Caco-2 (cell line): ENCODE data around the gene TXNL4A. TPM values are rescaled to one million over a fixed set of nuclear protein-coding genes. Genes with fewer than 3 reads are reported as not detected.

ENCODE experiments used
- BruUV-seq: library from RNA; stranded (reverse); fragments of 400-500 nt; replicated peaks from 2 replicates; lab custom pipeline; 2021; lab: Mats Ljungman, UMichigan
- CTCF ChIA-PET: fragments of 300-600 bp; sonication (Branson Sonifier 250); formaldehyde crosslinking; loops from one replicate; lab custom pipeline; 2022; ENCODE audit warnings: antibody characterized with exemption; lab: Charles Lee
- POLR2A ChIA-PET: fragments of 300-600 bp; sonication (Branson Sonifier 250); formaldehyde crosslinking; loops from one replicate; lab custom pipeline; 2022; ENCODE audit warnings: antibody characterized with exemption; lab: Charles Lee
- DNase-seq, 2 experiments: peaks; one replicate each; pipeline versions ENCODE4 v3.0.0 to v3.0.0-alpha.2; 2020 to 2022
- H3K27me3 ChIP-seq: replicated peaks from 2 replicates; pipeline ENCODE4 v1.6.0; 2011; ENCODE audit warnings: low read length; ENCODE audit not compliant: control insufficient read depth, insufficient read depth
- H3K36me3 ChIP-seq: 2 replicates; pipeline ENCODE4 v1.5.1; 2011; ENCODE audit warnings: low read length; ENCODE audit not compliant: control insufficient read depth, insufficient read depth
- H3K4me1 ChIP-seq: fragments of 250-450 bp; sonication (Bioruptor Pico); 2 replicates; pipeline ENCODE4 v1.5.1; 2020; ENCODE audit warnings: mild to moderate bottlenecking
- H3K4me3 ChIP-seq: 2 replicates; pipeline ENCODE4 v1.5.1; 2011; ENCODE audit warnings: low read depth, mild to moderate bottlenecking, control low read depth, low read length
- H3K9me3 ChIP-seq: fragments of 250-450 bp; sonication (Bioruptor Pico); 2 replicates; pipeline ENCODE4 v1.5.1; 2020; ENCODE audit warnings: mild to moderate bottlenecking, moderate library complexity
- H3K27ac Mint-ChIP-seq: one replicate; pipeline ENCODE4 v1.8.0; 2022; ENCODE audit warnings: mixed read lengths; ENCODE audit not compliant: unreplicated experiment
- H3K27me3 Mint-ChIP-seq: one replicate; pipeline ENCODE4 v1.8.0; 2022; ENCODE audit warnings: mixed read lengths; ENCODE audit not compliant: insufficient read depth, unreplicated experiment
- H3K36me3 Mint-ChIP-seq: one replicate; pipeline ENCODE4 v1.8.0; 2022; ENCODE audit warnings: mild to moderate bottlenecking, mixed read lengths; ENCODE audit not compliant: insufficient read depth, unreplicated experiment
- H3K4me1 Mint-ChIP-seq: one replicate; pipeline ENCODE4 v1.8.0; 2022; ENCODE audit warnings: low read depth, mixed read lengths; ENCODE audit not compliant: unreplicated experiment
- H3K4me3 Mint-ChIP-seq: one replicate; pipeline ENCODE4 v1.8.0; 2022; ENCODE audit warnings: mild to moderate bottlenecking, moderate library complexity, mixed read lengths; ENCODE audit not compliant: unreplicated experiment
- H3K9me3 Mint-ChIP-seq: one replicate; pipeline ENCODE4 v1.8.0; 2022; ENCODE audit warnings: mixed read lengths; ENCODE audit not compliant: unreplicated experiment
- intact Hi-C: fragments of 100-400 bp; cut with micrococcal nuclease; formaldehyde crosslinking; loops from one replicate; pipeline ENCODE4 v1.10.0; 2022; ENCODE audit not compliant: unreplicated experiment
- total RNA-seq: library from RNA; stranded (reverse); gene quantifications from 2 replicates; pipeline ENCODE4 v1.2.3, GENCODE V29; 2022
- TF ChIP-seq, protein P1 (sequence below), 2 experiments: fragments of 200-600 bp in 1 of 2; IDR thresholded peaks; 1 replicate in 1 of 2; 2 replicates in 1 of 2; pipeline versions ENCODE4 v1.5.1 to v1.8.0; 2011 to 2022; ENCODE audit warnings: antibody characterized with exemption in 1 of 2, control low read depth in 1 of 2, inconsistent platforms in 1 of 2, low read depth in 1 of 2, low read length in 1 of 2, mild to moderate bottlenecking in 1 of 2, moderate library complexity in 1 of 2; ENCODE audit not compliant: insufficient read depth in 1 of 2, severe bottlenecking in 1 of 2, unreplicated experiment in 1 of 2

The TXNL4A gene
- total RNA-seq, 1 experiment from 2014 or later: 83.3 TPM

DNA sequence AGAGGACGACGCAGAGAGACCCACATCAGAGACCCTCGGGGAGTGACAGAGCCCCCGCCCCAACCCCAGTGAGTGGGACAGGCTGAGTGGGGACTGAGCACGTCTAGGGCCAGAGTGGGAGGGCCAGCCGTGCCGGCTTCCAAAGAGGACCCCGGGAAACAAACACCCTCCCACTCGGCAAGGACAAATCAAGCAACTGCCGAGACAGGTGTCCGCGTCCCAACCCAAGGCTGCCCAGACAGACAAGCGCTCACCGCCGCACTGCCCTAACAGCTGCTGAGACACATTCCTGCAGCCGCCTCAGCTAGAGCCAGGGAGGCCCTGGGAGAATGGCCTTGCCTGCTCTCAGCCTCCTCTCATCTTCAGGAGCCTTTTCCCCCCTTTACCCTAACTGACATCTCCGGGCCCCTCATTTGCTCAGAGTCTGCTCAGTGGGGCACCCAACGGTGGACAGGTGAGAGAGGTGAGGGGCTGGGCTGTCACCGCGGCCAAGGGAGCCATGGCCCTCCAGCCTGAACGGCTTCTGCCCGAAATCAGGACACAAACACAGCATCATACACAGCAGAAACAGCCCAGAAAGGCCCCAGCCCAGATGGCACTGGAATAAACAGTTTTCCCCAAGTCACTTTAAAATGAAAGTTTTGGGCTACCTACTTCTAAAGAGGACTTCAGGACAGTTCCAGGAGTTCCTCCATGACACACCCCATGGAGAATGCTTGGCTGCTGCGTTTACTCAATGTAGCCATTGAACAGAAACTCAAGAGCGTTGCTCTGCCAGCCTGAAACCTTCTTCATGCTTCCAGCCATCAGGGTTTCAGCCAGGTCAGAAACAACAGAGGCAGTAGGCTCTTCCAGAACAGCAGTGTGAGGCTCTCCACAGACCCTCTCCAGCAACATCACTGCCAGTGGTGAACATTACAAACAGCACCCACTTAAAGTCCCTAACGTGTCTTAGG is 60.5 kb downstream of the TXNL4A start:
- peaks cover 33% of the 10 kb centered on the region for H3K36me3 Mint-ChIP-seq
- no peak overlapping the region for H3K4me3 Mint-ChIP-seq
- H3K27me3 ChIP-seq: no peaks in the 10 kb centered on the region
- H3K4me1 ChIP-seq: no peaks in the 10 kb centered on the region
- H3K4me3 ChIP-seq: no peak overlapping the region
- no peaks in the 10 kb centered on the region for H3K4me1 Mint-ChIP-seq
- TF ChIP-seq, protein P1, sequence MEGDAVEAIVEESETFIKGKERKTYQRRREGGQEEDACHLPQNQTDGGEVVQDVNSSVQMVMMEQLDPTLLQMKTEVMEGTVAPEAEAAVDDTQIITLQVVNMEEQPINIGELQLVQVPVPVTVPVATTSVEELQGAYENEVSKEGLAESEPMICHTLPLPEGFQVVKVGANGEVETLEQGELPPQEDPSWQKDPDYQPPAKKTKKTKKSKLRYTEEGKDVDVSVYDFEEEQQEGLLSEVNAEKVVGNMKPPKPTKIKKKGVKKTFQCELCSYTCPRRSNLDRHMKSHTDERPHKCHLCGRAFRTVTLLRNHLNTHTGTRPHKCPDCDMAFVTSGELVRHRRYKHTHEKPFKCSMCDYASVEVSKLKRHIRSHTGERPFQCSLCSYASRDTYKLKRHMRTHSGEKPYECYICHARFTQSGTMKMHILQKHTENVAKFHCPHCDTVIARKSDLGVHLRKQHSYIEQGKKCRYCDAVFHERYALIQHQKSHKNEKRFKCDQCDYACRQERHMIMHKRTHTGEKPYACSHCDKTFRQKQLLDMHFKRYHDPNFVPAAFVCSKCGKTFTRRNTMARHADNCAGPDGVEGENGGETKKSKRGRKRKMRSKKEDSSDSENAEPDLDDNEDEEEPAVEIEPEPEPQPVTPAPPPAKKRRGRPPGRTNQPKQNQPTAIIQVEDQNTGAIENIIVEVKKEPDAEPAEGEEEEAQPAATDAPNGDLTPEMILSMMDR (IDR thresholded peaks at IDR 0.05; ENCODE audit: insufficient read depth in 1 of 2, low read depth in 1 of 2, low read length in 1 of 2, severe bottlenecking in 1 of 2, unreplicated experiment in 1 of 2): no peak
- H3K27ac Mint-ChIP-seq: no peak overlapping the region
- H3K27me3 Mint-ChIP-seq: no peaks in the 10 kb centered on the region
- ChIA-PET POLR2A (no interaction called here), CTCF (no interaction called here)
- H3K9me3 Mint-ChIP-seq: peaks cover 7% of the 10 kb centered on the region
- no TSS peak for BruUV-seq
- intact Hi-C loops: no loop called here
- no peak for DNase-seq
- no peaks in the 10 kb centered on the region for H3K9me3 ChIP-seq
- peaks cover 2% of the 10 kb centered on the region for H3K36me3 ChIP-seq

DNA sequence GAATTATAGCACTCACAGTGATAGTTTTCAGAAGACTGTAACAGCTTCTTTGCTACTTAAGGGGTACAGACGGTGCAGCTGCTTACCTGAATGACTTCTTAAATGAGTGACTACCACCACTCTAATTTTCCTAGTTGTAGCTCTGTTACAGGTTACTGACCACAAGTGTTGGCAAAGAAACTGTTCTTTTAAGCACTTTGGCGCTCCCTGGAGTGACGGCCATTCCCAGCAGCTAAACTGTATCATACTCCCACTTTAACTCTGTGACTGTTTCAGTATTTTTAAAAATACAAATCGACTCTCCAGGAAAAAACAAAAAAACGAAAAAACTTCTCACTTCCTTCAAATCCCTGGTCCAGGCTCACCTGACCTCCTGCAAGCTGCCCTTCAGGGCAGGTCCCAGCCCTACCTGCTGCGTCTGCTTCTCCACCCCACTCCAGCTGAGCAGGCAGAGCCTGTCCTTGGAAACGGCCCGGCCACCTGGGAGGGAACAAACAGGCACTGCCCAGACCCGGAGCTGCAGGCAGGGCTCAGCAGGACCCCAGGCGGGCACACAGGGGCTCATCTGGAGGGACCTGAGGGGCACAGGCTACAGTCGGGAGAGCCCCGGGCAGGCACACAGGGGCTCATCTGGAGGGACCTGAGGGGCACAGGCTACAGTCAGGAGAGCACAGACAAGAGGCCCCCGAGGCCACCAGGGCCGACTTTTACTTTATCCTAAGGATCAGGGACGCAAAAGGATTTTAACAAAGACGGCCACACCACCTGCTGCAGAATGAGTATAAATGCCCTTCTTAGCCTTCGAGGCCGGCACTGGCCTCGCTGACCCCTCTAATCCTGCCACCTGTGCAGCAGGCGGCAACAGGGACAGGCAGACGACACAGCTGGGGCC is 61.4 kb downstream of the TXNL4A start:
- Histone ChIP-seq H3K27me3 (no peaks in the 10 kb centered on the region), H3K4me1 (no peaks in the 10 kb centered on the region), H3K9me3 (no peaks in the 10 kb centered on the region), H3K36me3 (peaks cover 2% of the 10 kb centered on the region), H3K4me3 (no peak overlapping the region)
- BruUV-seq: no TSS peak
- Mint-ChIP-seq H3K27me3 (no peaks in the 10 kb centered on the region), H3K4me1 (no peaks in the 10 kb centered on the region), H3K36me3 (peaks cover 33% of the 10 kb centered on the region), H3K4me3 (no peak overlapping the region), H3K9me3 (peaks cover 7% of the 10 kb centered on the region), H3K27ac (no peak overlapping the region)
- intact Hi-C loops: no loop called here
- TF ChIP-seq, protein P1 (IDR thresholded peaks at IDR 0.05; ENCODE audit: insufficient read depth in 1 of 2, low read depth in 1 of 2, low read length in 1 of 2, severe bottlenecking in 1 of 2, unreplicated experiment in 1 of 2): no peak
- DNase-seq: no peak
- CTCF ChIA-PET: no interaction called here
- POLR2A ChIA-PET: no interaction called here

DNA sequence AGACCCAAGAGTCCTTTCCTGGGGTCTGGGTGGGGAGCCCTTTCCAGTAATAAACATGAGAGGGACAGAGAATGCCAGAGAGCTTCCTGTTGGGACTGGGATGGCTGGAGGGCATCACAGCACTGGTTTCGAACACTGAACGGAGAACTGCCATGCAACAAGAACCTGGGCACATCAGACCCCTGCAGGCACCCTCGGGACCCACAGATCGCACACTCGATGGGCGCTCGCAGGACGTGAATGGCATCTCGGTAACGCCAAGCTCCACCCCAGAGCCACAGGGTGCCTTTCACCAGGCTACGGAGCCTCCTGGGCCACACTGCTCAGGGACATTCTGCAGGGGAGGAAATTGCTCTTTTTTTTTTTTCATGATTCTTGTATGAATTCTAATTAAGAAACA is 62.1 kb downstream of the TXNL4A start:
- H3K4me3 Mint-ChIP-seq: no peak overlapping the region
- no peak overlapping the region for H3K27ac Mint-ChIP-seq
- TF ChIP-seq, protein P1 (IDR thresholded peaks at IDR 0.05; ENCODE audit: insufficient read depth in 1 of 2, low read depth in 1 of 2, low read length in 1 of 2, severe bottlenecking in 1 of 2, unreplicated experiment in 1 of 2): no peak
- H3K27me3 Mint-ChIP-seq: no peaks in the 10 kb centered on the region
- BruUV-seq: no TSS peak
- no peaks in the 10 kb centered on the region for H3K4me1 Mint-ChIP-seq
- intact Hi-C loops: no loop called here
- H3K36me3 Mint-ChIP-seq: peaks cover 31% of the 10 kb centered on the region
- Histone ChIP-seq H3K36me3 (peaks cover 2% of the 10 kb centered on the region), H3K27me3 (no peaks in the 10 kb centered on the region), H3K4me1 (no peaks in the 10 kb centered on the region), H3K9me3 (no peaks in the 10 kb centered on the region), H3K4me3 (no peak overlapping the region)
- no peak for DNase-seq
- POLR2A ChIA-PET: no interaction called here
- CTCF ChIA-PET: no interaction called here
- peaks cover 7% of the 10 kb centered on the region for H3K9me3 Mint-ChIP-seq
